ENCODE measurements around the gene ZNF275. TPM values are rescaled to one million over a fixed set of nuclear protein-coding genes. Genes with fewer than 3 reads are reported as not detected.

ZNF275 gene
- total and polyA plus RNA-seq, 4 donors: 2.7 to 11.5 (median 6.7) TPM

DNA sequence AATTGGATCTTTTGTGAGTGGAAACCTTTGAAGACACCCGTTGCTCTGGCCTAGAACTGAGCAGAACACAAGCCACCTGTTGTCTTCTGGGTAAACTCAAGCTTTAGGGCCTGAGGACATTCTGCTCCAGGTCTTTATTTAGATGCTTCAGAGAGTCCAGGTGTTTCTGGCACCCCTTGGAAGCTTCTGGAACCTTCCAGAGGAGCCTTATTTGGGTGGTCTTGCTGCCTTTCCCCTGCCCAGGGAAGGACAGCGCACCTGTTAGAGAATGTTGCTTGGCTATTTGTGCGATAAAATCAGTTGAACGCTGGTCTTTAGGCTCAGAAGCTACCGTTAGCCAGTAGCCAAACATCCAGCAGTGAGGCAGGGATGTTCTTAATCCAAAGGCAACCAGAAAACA is 3.0 kb downstream of the ZNF275 start:
- Histone ChIP-seq H3K9ac (ENCODE audit: insufficient read depth in 1 of 2, low read length in 2 of 2) (no peak overlapping the region), H3K4me3 (no peak overlapping the region), H3K36me3 (ENCODE audit: control insufficient read depth in 4 of 4, insufficient read depth in 4 of 4, low read length in 4 of 4) (peaks cover 0 to 2% (median 0%) of the 10 kb centered on the region in 4 donors), H3K27me3 (ENCODE audit: control insufficient read depth in 3 of 3, insufficient read depth in 3 of 3, low read length in 2 of 3) (peaks cover 0 to 4% (median 0%) of the 10 kb centered on the region in 3 donors), H3K4me1 (ENCODE audit: control insufficient read depth in 5 of 5, insufficient read depth in 5 of 5, low read length in 5 of 5) (peaks cover 0 to 5% (median 0%) of the 10 kb centered on the region in 5 donors), H3K27ac (ENCODE audit: low read depth in 1 of 2, low read length in 1 of 2) (no peak overlapping the region), H3K9me3 (ENCODE audit: control insufficient read depth in 4 of 4, insufficient read depth in 3 of 4, low read length in 3 of 4) (peaks cover 0 to 9% (median 2%) of the 10 kb centered on the region in 4 donors)
- 81 to 94% methylated on average over 5 of the region's 5 CpGs for WGBS, 2 donors
- no peak for ATAC-seq (ENCODE audit: insufficient read depth, low FRiP score)
- TF ChIP-seq, protein P1, sequence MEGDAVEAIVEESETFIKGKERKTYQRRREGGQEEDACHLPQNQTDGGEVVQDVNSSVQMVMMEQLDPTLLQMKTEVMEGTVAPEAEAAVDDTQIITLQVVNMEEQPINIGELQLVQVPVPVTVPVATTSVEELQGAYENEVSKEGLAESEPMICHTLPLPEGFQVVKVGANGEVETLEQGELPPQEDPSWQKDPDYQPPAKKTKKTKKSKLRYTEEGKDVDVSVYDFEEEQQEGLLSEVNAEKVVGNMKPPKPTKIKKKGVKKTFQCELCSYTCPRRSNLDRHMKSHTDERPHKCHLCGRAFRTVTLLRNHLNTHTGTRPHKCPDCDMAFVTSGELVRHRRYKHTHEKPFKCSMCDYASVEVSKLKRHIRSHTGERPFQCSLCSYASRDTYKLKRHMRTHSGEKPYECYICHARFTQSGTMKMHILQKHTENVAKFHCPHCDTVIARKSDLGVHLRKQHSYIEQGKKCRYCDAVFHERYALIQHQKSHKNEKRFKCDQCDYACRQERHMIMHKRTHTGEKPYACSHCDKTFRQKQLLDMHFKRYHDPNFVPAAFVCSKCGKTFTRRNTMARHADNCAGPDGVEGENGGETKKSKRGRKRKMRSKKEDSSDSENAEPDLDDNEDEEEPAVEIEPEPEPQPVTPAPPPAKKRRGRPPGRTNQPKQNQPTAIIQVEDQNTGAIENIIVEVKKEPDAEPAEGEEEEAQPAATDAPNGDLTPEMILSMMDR (IDR thresholded peaks at IDR 0.05; ENCODE audit: control extremely low read depth, extremely low read depth): no peak
- DNase-seq: no peak

DNA sequence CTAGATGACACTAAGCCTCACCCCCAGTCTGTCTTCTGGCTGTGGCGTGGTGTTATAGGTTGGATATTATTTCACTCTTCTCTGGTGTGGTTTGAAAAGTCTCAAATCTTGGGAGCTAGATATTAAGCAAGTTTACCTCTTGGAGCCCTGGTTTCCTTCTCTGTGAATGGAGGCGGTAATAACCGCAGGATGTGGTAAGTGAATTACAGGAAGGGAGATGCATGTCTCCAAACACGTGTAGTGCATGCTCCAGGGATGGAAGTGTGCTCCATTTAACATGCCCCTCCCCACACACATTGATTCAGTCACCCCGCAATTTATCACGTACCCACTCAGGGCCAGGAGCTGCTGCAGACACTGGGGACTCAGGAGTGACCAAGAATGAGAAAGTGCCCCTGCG is 4.9 kb downstream of the ZNF275 start:
- ATAC-seq (ENCODE audit: insufficient read depth, low FRiP score): no peak
- Histone ChIP-seq H3K27me3 (ENCODE audit: control insufficient read depth in 3 of 3, insufficient read depth in 3 of 3, low read length in 2 of 3) (no peaks in the 10 kb centered on the region), H3K4me1 (ENCODE audit: control insufficient read depth in 5 of 5, insufficient read depth in 5 of 5, low read length in 5 of 5) (peaks cover 0 to 5% (median 0%) of the 10 kb centered on the region in 5 donors), H3K9ac (ENCODE audit: insufficient read depth in 1 of 2, low read length in 2 of 2) (no peak overlapping the region), H3K36me3 (ENCODE audit: control insufficient read depth in 4 of 4, insufficient read depth in 4 of 4, low read length in 4 of 4) (peaks cover 0 to 2% (median 0%) of the 10 kb centered on the region in 4 donors), H3K4me3 (no peak overlapping the region), H3K27ac (ENCODE audit: low read depth in 1 of 2, low read length in 1 of 2) (no peak overlapping the region), H3K9me3 (ENCODE audit: control insufficient read depth in 4 of 4, insufficient read depth in 3 of 4, low read length in 3 of 4) (peaks cover 0 to 9% (median 2%) of the 10 kb centered on the region in 4 donors)
- 54 to 76% methylated on average over 7 of the region's 7 CpGs for WGBS, 2 donors
- DNase-seq: no peak
- TF ChIP-seq, protein P1 (IDR thresholded peaks at IDR 0.05; ENCODE audit: control extremely low read depth, extremely low read depth): no peak

DNA sequence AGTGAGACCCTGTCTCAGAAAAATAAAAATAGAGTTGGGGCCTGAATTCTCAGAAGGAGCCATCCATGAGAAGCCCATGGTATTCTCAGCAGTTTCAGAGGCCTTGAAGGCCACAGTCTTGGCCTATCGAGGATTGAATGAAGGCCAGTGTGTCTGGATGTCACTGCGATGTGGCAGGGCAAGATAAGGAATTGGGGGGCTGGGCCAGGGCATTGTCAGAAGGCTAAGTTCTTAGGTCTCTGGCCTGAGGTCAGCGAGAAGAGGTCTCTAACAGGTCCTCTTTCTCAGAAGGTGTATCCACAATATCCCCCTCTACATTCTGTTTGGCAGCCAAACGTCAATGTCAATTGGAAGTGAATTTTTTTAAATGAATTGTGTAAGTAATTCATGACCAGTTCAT is 5.7 kb downstream of the ZNF275 start:
- Histone ChIP-seq H3K27me3 (ENCODE audit: control insufficient read depth in 3 of 3, insufficient read depth in 3 of 3, low read length in 2 of 3) (no peaks in the 10 kb centered on the region), H3K27ac (ENCODE audit: low read depth in 1 of 2, low read length in 1 of 2) (no peak overlapping the region), H3K9ac (ENCODE audit: insufficient read depth in 1 of 2, low read length in 2 of 2) (no peak overlapping the region), H3K9me3 (ENCODE audit: control insufficient read depth in 4 of 4, insufficient read depth in 3 of 4, low read length in 3 of 4) (peaks cover 0 to 9% (median 2%) of the 10 kb centered on the region in 4 donors), H3K36me3 (ENCODE audit: control insufficient read depth in 4 of 4, insufficient read depth in 4 of 4, low read length in 4 of 4) (peaks cover 0 to 5% (median 0%) of the 10 kb centered on the region in 4 donors), H3K4me1 (ENCODE audit: control insufficient read depth in 5 of 5, insufficient read depth in 5 of 5, low read length in 5 of 5) (peaks cover 0 to 5% (median 0%) of the 10 kb centered on the region in 5 donors), H3K4me3 (no peak overlapping the region)
- DNase-seq: no peak
- TF ChIP-seq, protein P1 (IDR thresholded peaks at IDR 0.05; ENCODE audit: control extremely low read depth, extremely low read depth): no peak
- WGBS, 2 donors: 87 to 96% methylated on average over 4 of the region's 4 CpGs
- no peak for ATAC-seq (ENCODE audit: insufficient read depth, low FRiP score)

DNA sequence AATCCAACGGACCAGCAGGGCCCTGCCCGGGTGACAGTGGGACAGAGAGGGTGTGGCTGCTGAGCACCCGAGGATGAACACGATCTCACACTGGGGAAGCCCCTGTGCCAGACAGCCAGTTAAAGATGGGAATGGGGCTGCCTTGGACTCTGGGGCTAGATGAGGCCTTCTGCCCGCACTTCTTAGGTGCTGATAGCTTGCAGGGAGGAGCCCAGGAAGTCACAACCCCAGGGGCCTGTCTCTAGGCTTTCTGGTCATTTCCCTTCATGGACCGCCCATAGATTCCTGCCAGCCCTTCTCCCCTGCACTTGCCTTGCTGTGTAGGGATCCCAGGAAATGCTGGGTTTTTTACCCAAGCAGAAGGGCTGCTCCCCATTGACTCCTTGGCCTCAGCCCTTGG is 6.2 kb downstream of the ZNF275 start:
- no peak overlapping the region for H3K9ac ChIP-seq (ENCODE audit: insufficient read depth in 1 of 2, low read length in 2 of 2)
- H3K4me3 ChIP-seq: no peak overlapping the region
- no peaks in the 10 kb centered on the region for H3K27me3 ChIP-seq (ENCODE audit: control insufficient read depth in 3 of 3, insufficient read depth in 3 of 3, low read length in 2 of 3)
- WGBS, 2 donors: 88 to 97% methylated on average over 6 of the region's 6 CpGs
- DNase-seq: no peak
- H3K27ac ChIP-seq (ENCODE audit: low read depth in 1 of 2, low read length in 1 of 2): no peak overlapping the region
- peaks cover 0 to 4% (median 0%) of the 10 kb centered on the region in 5 donors for H3K4me1 ChIP-seq (ENCODE audit: control insufficient read depth in 5 of 5, insufficient read depth in 5 of 5, low read length in 5 of 5)
- TF ChIP-seq, protein P1 (IDR thresholded peaks at IDR 0.05; ENCODE audit: control extremely low read depth, extremely low read depth): no peak
- peaks cover 0 to 9% (median 2%) of the 10 kb centered on the region in 4 donors for H3K9me3 ChIP-seq (ENCODE audit: control insufficient read depth in 4 of 4, insufficient read depth in 3 of 4, low read length in 3 of 4)
- peaks cover 0 to 5% (median 2%) of the 10 kb centered on the region in 4 donors for H3K36me3 ChIP-seq (ENCODE audit: control insufficient read depth in 4 of 4, insufficient read depth in 4 of 4, low read length in 4 of 4)
- no peak for ATAC-seq (ENCODE audit: insufficient read depth, low FRiP score)

Data from lung (tissue), 12 donors.